GM23338 (cell line): ENCODE results near the gene PGLYRP2. TPM values are rescaled to one million over a fixed set of nuclear protein-coding genes. Genes with fewer than 3 reads are reported as not detected.

ENCODE experiments used
- ETS1 ChIP-seq: IDR thresholded peaks from 2 replicates; pipeline ENCODE4 v1.6.1; 2016; ENCODE audit warnings: antibody characterized with exemption
- EZH2 ChIP-seq: fragments of 200-600 bp; sonication (generic); IDR thresholded peaks from one replicate; pipeline ENCODE4 v1.8.0; 2017; ENCODE audit warnings: antibody characterized with exemption, mild to moderate bottlenecking, low read depth; ENCODE audit not compliant: unreplicated experiment
- JUNB ChIP-seq: IDR thresholded peaks from one replicate; pipeline ENCODE4 v1.6.1; 2016; ENCODE audit warnings: antibody characterized with exemption; ENCODE audit not compliant: unreplicated experiment
- NANOG ChIP-seq: IDR thresholded peaks from 2 replicates; pipeline ENCODE4 v1.6.1; 2016; ENCODE audit warnings: antibody characterized with exemption, borderline replicate concordance
- ZNF462 ChIP-seq: fragments of 250-450 bp; sonication (Bioruptor Pico); IDR thresholded peaks from 2 replicates; pipeline ENCODE4 v1.5.0; 2020; ENCODE audit warnings: mild to moderate bottlenecking, moderate library complexity
- polyA plus RNA-seq: library from polyadenylated mRNA; unstranded; fragments of >200 nt; fragmentation: Nextera tagmentation; extraction: Ambion mirVana; gene quantifications from 2 replicates; pipeline ENCODE4 v1.2.1, GENCODE V29; 2016
- total RNA-seq: library from RNA; depleted of rRNA; stranded (reverse); fragments of >200 nt; shearing (Covaris generic); gene quantifications from 2 replicates; pipeline ENCODE4 v1.2.3, GENCODE V29; 2014
- TF ChIP-seq, protein P1 (sequence below), 2 experiments: fragments of 200-600 bp in 1 of 2; sonication (generic) in 1 of 2; conservative IDR thresholded peaks; 2 replicates each; pipeline versions ENCODE4 v1.5.1 to v1.6.1; 2016 to 2017; ENCODE audit warnings: antibody characterized with exemption in 2 of 2, low read depth in 2 of 2, mild to moderate bottlenecking in 2 of 2, moderate library complexity in 1 of 2

The PGLYRP2 gene
- total and polyA plus RNA-seq, 2 experiments from 2014 or later = not detected

DNA sequence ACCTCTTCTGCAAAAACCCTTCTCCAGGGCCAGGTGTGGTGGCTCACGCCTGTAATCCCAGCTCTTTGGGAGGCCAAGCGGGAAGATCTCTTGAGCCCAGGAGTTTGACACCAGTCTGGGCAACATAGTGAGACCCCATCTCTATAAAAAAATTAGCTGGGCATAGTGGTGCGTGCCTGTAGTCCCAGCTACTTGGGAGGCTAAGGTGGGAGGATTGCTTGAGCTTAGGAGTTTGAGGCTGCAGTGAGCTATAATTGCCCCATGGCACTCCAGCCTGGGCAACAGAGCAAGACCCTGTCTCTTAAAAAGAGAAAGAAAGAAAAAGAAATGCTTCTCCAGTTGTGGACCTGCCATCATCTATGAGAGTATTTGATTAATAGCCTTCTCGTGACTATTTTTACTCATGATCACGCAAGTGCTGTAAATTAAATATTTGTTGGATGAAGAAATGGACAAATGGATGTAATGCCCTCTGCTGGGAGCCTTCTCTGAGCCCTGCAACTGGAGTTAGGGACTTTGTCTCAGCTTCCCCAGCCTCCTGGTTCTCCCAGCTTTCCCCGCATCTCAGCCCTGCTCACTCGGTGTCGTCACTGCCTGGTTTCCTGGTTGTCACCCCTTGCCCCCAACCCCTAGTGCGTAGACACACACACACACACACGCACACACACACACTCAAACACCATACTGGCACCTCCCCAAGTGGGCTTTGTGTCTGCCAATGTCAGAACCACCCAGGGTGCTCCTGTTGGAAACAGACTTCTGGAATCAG lies 41.8 kb downstream of the PGLYRP2 start (continued):
- no peak for TF ChIP-seq ZNF462
- TF ChIP-seq, protein P1, sequence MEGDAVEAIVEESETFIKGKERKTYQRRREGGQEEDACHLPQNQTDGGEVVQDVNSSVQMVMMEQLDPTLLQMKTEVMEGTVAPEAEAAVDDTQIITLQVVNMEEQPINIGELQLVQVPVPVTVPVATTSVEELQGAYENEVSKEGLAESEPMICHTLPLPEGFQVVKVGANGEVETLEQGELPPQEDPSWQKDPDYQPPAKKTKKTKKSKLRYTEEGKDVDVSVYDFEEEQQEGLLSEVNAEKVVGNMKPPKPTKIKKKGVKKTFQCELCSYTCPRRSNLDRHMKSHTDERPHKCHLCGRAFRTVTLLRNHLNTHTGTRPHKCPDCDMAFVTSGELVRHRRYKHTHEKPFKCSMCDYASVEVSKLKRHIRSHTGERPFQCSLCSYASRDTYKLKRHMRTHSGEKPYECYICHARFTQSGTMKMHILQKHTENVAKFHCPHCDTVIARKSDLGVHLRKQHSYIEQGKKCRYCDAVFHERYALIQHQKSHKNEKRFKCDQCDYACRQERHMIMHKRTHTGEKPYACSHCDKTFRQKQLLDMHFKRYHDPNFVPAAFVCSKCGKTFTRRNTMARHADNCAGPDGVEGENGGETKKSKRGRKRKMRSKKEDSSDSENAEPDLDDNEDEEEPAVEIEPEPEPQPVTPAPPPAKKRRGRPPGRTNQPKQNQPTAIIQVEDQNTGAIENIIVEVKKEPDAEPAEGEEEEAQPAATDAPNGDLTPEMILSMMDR (conservative IDR thresholded peaks at IDR 0.05; ENCODE audit: low read depth in 2 of 2) = no peak
- TF ChIP-seq EZH2 = no peak
- TF ChIP-seq JUNB = no peak
- TF ChIP-seq ETS1 = no peak
- TF ChIP-seq NANOG = no peak
